Neural crest cell (in vitro differentiated cells): Measurements from ENCODE around the gene FBXO39. TPM values are rescaled to one million over a fixed set of nuclear protein-coding genes. Genes with fewer than 3 reads are reported as not detected.

Experiments
- DNase-seq: peaks from one replicate; pipeline ENCODE4 v3.0.0; 2021; ENCODE audit warnings: low read depth, mixed read lengths, low spot score
- H3K27ac Mint-ChIP-seq: one replicate; pipeline ENCODE4 v1.8.0; 2021; ENCODE audit warnings: mild to moderate bottlenecking, mixed read lengths; ENCODE audit not compliant: unreplicated experiment
- H3K27me3 Mint-ChIP-seq: 2 replicates; pipeline ENCODE4 v1.8.0; 2021; ENCODE audit warnings: low read depth, mild to moderate bottlenecking, mixed read lengths
- H3K36me3 Mint-ChIP-seq: 2 replicates; pipeline ENCODE4 v1.8.0; 2021; ENCODE audit warnings: low read depth, mild to moderate bottlenecking, mixed read lengths
- H3K4me1 Mint-ChIP-seq: 2 replicates; pipeline ENCODE4 v1.8.0; 2021; ENCODE audit warnings: mixed read lengths
- H3K4me3 Mint-ChIP-seq: one replicate; pipeline ENCODE4 v1.8.0; 2021; ENCODE audit warnings: mild to moderate bottlenecking, mixed read lengths
- H3K9me3 Mint-ChIP-seq: 2 replicates; pipeline ENCODE4 v1.8.0; 2021; ENCODE audit warnings: mixed read lengths
- total RNA-seq: library from RNA; stranded (reverse); gene quantifications from 2 replicates; pipeline ENCODE4 v1.2.1, GENCODE V29; 2021
- TF ChIP-seq, protein P1 (sequence below): fragments of 200-600 bp; sonication (generic); conservative IDR thresholded peaks from 2 replicates; pipeline ENCODE4 v1.5.0; 2021; ENCODE audit warnings: antibody characterized with exemption, mild to moderate bottlenecking

The FBXO39 gene
- total RNA-seq, 1 donor from 2014 or later = not detected

DNA sequence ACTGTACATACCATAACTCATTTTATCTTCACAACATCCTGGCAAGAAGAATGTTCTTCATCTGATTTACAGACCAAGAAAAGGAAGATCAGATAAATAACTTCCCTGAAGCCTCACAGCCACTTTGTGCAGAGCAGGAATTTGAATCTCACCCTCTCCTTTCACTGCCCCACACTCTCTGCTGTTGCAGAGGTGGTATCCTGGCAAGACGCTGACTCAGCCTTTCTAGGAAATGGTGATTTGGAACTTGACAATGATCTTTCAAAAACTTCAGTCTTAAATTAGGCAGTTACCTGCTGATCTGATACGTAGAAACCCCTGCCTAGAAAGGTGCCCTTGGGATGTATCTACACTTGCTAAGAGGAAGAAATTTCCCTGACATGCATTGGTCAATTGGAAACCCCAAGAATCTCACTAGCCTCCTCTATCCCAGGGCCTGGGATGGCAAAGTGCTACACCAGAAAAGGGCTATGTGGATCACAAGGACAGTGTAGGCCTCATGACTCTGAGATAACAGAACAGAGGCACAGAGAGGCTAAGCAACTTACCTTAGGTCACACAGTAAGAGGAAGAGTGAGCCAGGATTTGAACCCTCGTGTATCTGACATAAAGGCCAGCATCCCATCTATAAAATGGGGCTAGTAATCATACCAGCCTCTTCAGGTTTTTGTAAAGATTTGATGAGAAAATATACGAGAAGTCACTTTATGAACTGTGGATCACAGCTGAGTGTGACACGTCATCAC lies 17.9 kb downstream of the FBXO39 start:
- Mint-ChIP-seq H3K9me3 (no peaks in the 10 kb centered on the region), H3K4me3 (no peak overlapping the region), H3K27ac (no peak overlapping the region), H3K4me1 (no peaks in the 10 kb centered on the region), H3K36me3 (no peaks in the 10 kb centered on the region), H3K27me3 (peaks cover 73% of the 10 kb centered on the region)
- TF ChIP-seq, protein P1, sequence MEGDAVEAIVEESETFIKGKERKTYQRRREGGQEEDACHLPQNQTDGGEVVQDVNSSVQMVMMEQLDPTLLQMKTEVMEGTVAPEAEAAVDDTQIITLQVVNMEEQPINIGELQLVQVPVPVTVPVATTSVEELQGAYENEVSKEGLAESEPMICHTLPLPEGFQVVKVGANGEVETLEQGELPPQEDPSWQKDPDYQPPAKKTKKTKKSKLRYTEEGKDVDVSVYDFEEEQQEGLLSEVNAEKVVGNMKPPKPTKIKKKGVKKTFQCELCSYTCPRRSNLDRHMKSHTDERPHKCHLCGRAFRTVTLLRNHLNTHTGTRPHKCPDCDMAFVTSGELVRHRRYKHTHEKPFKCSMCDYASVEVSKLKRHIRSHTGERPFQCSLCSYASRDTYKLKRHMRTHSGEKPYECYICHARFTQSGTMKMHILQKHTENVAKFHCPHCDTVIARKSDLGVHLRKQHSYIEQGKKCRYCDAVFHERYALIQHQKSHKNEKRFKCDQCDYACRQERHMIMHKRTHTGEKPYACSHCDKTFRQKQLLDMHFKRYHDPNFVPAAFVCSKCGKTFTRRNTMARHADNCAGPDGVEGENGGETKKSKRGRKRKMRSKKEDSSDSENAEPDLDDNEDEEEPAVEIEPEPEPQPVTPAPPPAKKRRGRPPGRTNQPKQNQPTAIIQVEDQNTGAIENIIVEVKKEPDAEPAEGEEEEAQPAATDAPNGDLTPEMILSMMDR = no peak
- DNase-seq = no peak

DNA sequence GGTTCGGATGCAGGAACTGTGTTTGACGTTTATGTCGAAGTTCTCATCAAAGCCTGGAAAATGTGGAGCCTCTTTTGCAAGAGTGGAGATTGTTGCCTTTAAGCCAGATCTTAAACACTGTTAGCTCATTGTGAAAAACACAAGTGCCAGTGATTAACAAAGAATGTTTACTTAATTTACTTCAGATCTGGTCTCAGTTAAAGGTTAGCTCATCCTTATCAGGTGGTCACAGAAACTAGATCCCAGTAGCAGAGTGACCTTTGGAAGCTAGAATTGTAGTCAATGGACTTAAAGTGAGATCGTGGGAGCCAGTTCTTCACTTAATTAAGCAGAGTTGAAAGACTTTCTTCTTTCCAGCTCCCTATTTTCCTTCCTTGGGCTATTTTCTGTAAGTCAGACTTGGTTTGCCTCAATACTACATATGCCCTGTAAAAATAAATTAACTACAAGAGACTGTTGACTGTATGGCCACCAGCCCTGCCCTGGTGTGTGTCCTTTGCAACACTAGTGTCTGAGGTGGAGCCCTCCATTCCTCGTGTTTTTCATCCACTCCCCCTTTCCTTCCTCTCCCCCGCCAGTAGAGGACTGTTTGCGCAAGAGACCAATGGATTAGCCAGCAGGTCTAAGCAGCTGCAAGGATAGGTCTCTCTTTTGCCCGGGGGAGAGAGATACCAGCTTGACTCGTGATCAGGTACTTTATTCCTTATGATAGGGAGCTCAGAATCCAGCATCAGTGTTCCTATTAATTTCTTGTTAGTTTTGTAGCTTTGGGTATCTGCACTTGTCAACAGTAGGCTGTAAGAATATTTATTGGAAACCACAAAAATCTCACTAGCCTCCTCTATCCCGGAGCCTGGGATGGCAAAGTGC lies 20.2 kb downstream of the FBXO39 start:
- Mint-ChIP-seq H3K36me3 (no peaks in the 10 kb centered on the region), H3K27me3 (peaks cover 62% of the 10 kb centered on the region), H3K9me3 (no peaks in the 10 kb centered on the region), H3K4me1 (no peaks in the 10 kb centered on the region), H3K27ac (no peak overlapping the region), H3K4me3 (no peak overlapping the region)
- DNase-seq = no peak
- TF ChIP-seq, protein P1 = no peak

DNA sequence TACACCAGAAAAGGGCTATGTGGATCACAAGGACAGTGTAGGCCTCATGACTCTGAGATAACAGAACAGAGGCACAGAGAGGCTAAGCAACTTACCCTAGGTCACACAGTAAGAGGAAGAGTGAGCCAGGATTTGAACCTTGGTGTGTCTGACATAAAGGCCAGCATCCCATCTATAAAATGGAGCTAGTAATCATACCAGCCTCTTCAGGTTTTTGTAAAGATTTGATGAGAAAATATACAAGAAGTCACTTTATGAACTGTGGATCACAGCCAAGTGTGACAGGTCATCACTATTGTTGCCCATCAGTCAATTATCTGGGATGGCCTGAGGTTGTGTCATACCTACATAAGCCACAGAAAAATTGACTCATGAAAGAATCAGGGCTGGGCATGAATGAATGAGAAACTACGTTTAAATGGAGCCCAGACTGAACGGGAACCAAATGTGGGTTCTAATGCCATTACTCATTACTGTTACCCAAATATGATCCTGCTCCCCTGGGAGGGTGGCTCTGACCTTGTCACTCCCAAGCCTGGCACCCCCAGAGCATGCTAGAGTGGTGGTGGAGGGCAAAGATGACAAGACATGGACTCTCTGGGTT lies 21.0 kb downstream of the FBXO39 start:
- H3K27me3 Mint-ChIP-seq = peaks cover 55% of the 10 kb centered on the region
- TF ChIP-seq, protein P1 = no peak
- H3K9me3 Mint-ChIP-seq = no peaks in the 10 kb centered on the region
- no peak overlapping the region for H3K4me3 Mint-ChIP-seq
- DNase-seq = no peak
- no peaks in the 10 kb centered on the region for H3K36me3 Mint-ChIP-seq
- no peaks in the 10 kb centered on the region for H3K4me1 Mint-ChIP-seq
- no peak overlapping the region for H3K27ac Mint-ChIP-seq

DNA sequence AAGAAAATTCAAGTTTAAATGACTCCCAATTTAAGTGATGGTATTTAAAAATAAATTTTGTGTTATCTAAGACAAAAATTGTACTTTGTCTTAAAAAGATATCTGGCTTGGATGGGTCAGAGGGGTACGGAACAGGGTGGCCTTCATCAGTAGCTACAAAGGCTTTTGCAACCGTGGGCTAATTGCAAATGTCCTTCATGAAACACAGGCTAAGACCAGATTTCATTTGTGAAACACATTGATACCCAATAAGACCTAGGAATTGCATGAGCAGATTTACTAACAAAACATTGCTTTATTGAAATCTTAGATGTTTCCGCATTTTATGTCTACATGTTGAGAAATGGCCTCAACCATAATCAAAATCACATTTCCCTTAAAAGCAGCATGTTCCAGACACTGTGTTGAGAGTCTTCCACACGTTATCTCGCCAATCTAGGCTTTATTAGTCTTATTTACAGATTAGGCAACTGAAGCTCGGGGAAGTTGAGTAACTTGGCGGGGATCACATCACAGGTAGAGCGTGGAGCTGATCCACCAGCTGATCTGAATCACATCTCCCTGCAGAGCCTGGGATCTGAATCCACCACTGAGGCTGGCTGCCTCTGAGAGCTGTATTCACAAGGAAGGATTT lies 21.8 kb downstream of the FBXO39 start:
- Mint-ChIP-seq H3K4me3 (no peak overlapping the region), H3K36me3 (no peaks in the 10 kb centered on the region), H3K27me3 (peaks cover 48% of the 10 kb centered on the region), H3K9me3 (no peaks in the 10 kb centered on the region), H3K27ac (no peak overlapping the region), H3K4me1 (no peaks in the 10 kb centered on the region)
- TF ChIP-seq, protein P1 = no peak
- DNase-seq = no peak

DNA sequence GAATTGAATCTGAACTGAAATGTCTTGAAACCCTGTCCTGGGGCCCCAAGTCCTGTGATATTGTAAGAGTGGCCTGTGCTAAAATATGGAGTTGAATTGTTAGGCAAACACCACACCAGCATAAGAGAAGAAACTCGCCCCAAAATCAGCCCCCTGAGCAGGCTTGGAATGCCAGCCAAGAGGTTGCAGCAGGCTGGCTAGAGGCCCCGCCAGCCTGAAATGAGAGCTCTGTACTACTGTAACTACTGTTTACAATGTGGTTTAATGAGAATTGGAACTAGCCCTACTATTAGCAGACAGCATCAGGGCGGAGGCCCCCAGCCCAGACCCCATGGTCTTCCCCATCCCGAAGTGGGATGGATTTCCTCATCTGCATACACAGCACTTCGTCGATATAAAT lies 23.7 kb downstream of the FBXO39 start:
- no peak for DNase-seq
- Mint-ChIP-seq H3K27me3 (peaks cover 35% of the 10 kb centered on the region), H3K4me3 (no peak overlapping the region), H3K4me1 (no peaks in the 10 kb centered on the region), H3K36me3 (no peaks in the 10 kb centered on the region), H3K9me3 (no peaks in the 10 kb centered on the region), H3K27ac (no peak overlapping the region)
- TF ChIP-seq, protein P1 = no peak
